Measurements from ENCODE around the gene CFLAR.

CFLAR gene

DNA sequence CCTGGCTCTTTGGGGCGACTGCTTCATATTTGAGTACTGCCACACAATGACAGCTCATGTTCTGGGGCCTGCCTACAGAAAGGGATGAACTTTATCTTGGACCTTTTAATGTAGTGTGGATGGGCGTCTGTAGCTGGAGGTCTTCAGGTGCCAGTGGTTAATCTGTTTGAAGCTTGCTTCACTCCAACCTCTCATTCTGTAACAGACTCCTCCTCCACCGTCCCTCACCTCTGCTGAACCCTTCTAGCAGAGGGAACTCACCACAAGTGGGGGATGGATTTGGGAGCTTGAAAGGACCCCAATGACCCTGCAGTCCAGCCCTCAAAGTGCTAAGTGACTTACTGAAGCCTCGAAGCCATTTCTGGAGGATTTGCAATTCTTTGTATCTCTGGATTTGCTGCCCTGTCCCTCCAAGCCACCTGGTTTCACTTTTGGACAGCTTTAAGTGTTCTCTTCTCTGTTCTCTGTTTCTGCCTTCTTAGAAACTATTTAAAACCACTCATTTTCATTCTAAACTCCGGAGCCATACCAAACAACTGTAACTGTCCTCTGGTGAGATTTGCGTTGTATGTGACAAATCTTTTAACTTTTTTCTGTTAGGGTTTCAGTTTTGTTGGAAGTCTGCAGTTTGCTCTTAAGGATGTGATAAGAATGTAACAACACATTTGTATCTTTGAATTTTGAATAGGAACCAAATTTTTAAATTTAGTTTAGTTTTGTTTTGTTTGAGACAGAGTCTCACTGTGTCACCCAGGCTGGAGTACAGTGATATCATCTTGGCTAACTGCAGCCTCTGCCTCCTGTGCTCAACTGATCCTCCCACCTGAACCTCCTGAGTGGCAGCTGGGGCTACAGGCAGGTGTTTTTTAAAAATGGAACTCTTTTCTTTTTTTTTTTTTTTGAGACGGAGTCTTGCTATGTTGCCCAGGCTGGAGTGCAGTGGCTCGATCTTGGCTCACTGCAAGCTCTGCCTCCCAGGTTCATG is 107.4 kb downstream of the CFLAR start:
- Histone ChIP-seq H3K4me1 (ENCODE audit: control insufficient read depth, insufficient read depth, low read length) (peaks cover 28% of the 10 kb centered on the region), H3K4me3 (ENCODE audit: low read depth, low read length) (no peak overlapping the region), H3K9me3 (ENCODE audit: control insufficient read depth, insufficient read depth, low read depth, low read length) (no peaks in the 10 kb centered on the region; the same call in 1 of the 2 replicates), H3K27me3 (ENCODE audit: control insufficient read depth, insufficient read depth, low read length) (no peaks in the 10 kb centered on the region), H3K36me3 (ENCODE audit: control insufficient read depth, insufficient read depth, low read length) (no peaks in the 10 kb centered on the region; the same call in 1 of the 2 replicates), H3K27ac (ENCODE audit: low read depth, low read length) (no peak overlapping the region), H3K9ac (ENCODE audit: low read length) (no peak overlapping the region)

All from HUES6 (cell line).